Measurements from ENCODE around the gene LCN10. TPM values are rescaled to one million over a fixed set of nuclear protein-coding genes. Genes with fewer than 3 reads are reported as not detected.
"Not testable (repeated sequence)": the region's sequence is repeated elsewhere in the genome, so short reads cannot be mapped to it uniquely, and the experiment has no call there.

Gene LCN10
- total RNA-seq, 1 donor from 2014 or later, result 0.07 TPM

GRCh38 chr9:136704741-136705140, 38.0 kb downstream of the LCN10 start:
- intact Hi-C loops (cut with micrococcal nuclease), result not testable (repeated sequence)

- intact Hi-C loops (cut with micrococcal nuclease), result no loop called here
Measured at GRCh38 chr9:136703276-136703860, 39.4 kb downstream of the LCN10 start.

- intact Hi-C loops (cut with micrococcal nuclease), result loop anchor here (1.0 kb wide), 2 partner anchors 14 to 26 kb away; partner anchors contain the start of gene AGPAT2
Measured at GRCh38 chr9:136701668-136702053, 41.1 kb downstream of the LCN10 start.

- intact Hi-C loops (cut with micrococcal nuclease), result loop anchor here (1.0 kb wide), 2 partner anchors 14 to 26 kb away; partner anchors contain the start of gene AGPAT2
Measured at GRCh38 chr9:136700959-136701667, 41.6 kb downstream of the LCN10 start.

- intact Hi-C loops (cut with micrococcal nuclease), result no loop called here
Measured at GRCh38 chr9:136700304-136700703, 42.4 kb downstream of the LCN10 start.

- intact Hi-C loops (cut with micrococcal nuclease), result no loop called here
Measured at GRCh38 chr9:136698635-136699246, 44.0 kb downstream of the LCN10 start.

GRCh38 chr9:136697821-136698526, 44.8 kb downstream of the LCN10 start:
- intact Hi-C loops (cut with micrococcal nuclease), result no loop called here

GRCh38 chr9:136697146-136697820, 45.5 kb downstream of the LCN10 start:
- intact Hi-C loops (cut with micrococcal nuclease), result no loop called here

GRCh38 chr9:136696502-136696901, 46.2 kb downstream of the LCN10 start:
- intact Hi-C loops (cut with micrococcal nuclease), result no loop called here

GRCh38 chr9:136695955-136696354, 46.8 kb downstream of the LCN10 start:
- intact Hi-C loops (cut with micrococcal nuclease), result no loop called here

- intact Hi-C loops (cut with micrococcal nuclease), result no loop called here
Measured at GRCh38 chr9:136695435-136695895, 47.3 kb downstream of the LCN10 start.

GRCh38 chr9:136694872-136695247, 47.9 kb downstream of the LCN10 start:
- intact Hi-C loops (cut with micrococcal nuclease), result no loop called here

- intact Hi-C loops (cut with micrococcal nuclease), result no loop called here
Measured at GRCh38 chr9:136694163-136694871, 48.4 kb downstream of the LCN10 start.

- intact Hi-C loops (cut with micrococcal nuclease), result no loop called here
Measured at GRCh38 chr9:136693490-136694162, 49.1 kb downstream of the LCN10 start.

- intact Hi-C loops (cut with micrococcal nuclease), result no loop called here
Measured at GRCh38 chr9:136693135-136693489, 49.6 kb downstream of the LCN10 start.

- intact Hi-C loops (cut with micrococcal nuclease), result no loop called here
Measured at GRCh38 chr9:136692185-136693134, 50.3 kb downstream of the LCN10 start.

- intact Hi-C loops (cut with micrococcal nuclease), result no loop called here
Measured at GRCh38 chr9:136691316-136692184, 51.2 kb downstream of the LCN10 start.

- intact Hi-C loops (cut with micrococcal nuclease), result no loop called here
Measured at GRCh38 chr9:136690806-136691261, 51.9 kb downstream of the LCN10 start.
